A549 (cell line): ENCODE measurements around the gene PTH. TPM values are rescaled to one million over a fixed set of nuclear protein-coding genes. Genes with fewer than 3 reads are reported as not detected.
A peak's percentile ranks its signal among the peaks of the same experiment; 100 is the strongest.

ENCODE experiments used
- ATAC-seq, 2 experiments: fragments of 200-7000 bp in 1 of 2; fragments of >200 bp in 1 of 2; cut with Nextera tagmentation in 1 of 2; cut with Tn5 transposase in 1 of 2; 3 replicates each; pipeline versions ENCODE4 v1.8.0 to v1.9.1; 2018 to 2020; ENCODE audit warnings: mild to moderate bottlenecking in 1 of 2, moderate library complexity in 1 of 2
- CTCF ChIA-PET: fragments of 300-600 bp; sonication (Branson Sonifier 250); formaldehyde crosslinking; extraction: SDS; loops from one replicate; lab custom pipeline; 2021; ENCODE audit warnings: antibody characterized with exemption, inconsistent platforms; lab: Yijun Ruan, JAX
- POLR2A ChIA-PET: fragments of 350-600 bp; formaldehyde crosslinking; extraction: SDS; loops from one replicate; lab custom pipeline; 2021; ENCODE audit warnings: antibody characterized with exemption, inconsistent platforms; lab: Yijun Ruan, JAX
- DNase-seq, 2 experiments: peaks; one replicate each; pipeline versions ENCODE4 v3.0.0 to v3.0.0-alpha.2; 2011 to 2016; ENCODE audit warnings: low read depth in 1 of 2, low spot score in 1 of 2
- FAIRE-seq: peaks from 2 replicates; lab custom pipeline; 2011; peaks lifted over from hg19 to GRCh38; lab: Jason Lieb, UNC
- H3K27ac ChIP-seq, 2 experiments: fragments of >200 bp; sonication (Bioruptor Twin); formaldehyde crosslinking; 3 replicates each; pipeline ENCODE4 v1.5.1; 2016 to 2017
- H3K4me1 ChIP-seq: fragments of >200 bp; sonication (Bioruptor Twin); formaldehyde crosslinking; 3 replicates; pipeline ENCODE4 v1.6.1; 2016
- H3K4me2 ChIP-seq: fragments of >200 bp; sonication (Bioruptor Twin); formaldehyde crosslinking; 3 replicates; pipeline ENCODE4 v1.6.1; 2016
- H3K4me3 ChIP-seq: fragments of >200 bp; sonication (Bioruptor Twin); formaldehyde crosslinking; 3 replicates; pipeline ENCODE4 v1.5.1; 2016
- H3K9me3 ChIP-seq: fragments of >200 bp; sonication (Bioruptor Twin); formaldehyde crosslinking; 3 replicates; pipeline ENCODE4 v1.6.1; 2016
- CBX8 ChIP-seq: fragments of 200-600 bp; sonication (generic); IDR thresholded peaks from 2 replicates; pipeline ENCODE4 v1.6.1; 2016
- CTCF ChIP-seq: fragments of >200 bp; sonication (Bioruptor Twin); formaldehyde crosslinking; IDR thresholded peaks from 3 replicates; pipeline ENCODE4 v1.5.1; 2016
- ELK1 ChIP-seq: fragments of 150-350 bp; IDR thresholded peaks from 2 replicates; pipeline ENCODE4 v1.6.1; 2014; ENCODE audit warnings: low read depth, mild to moderate bottlenecking, low read length
- HDAC2 ChIP-seq: fragments of 200-600 bp; sonication (generic); IDR thresholded peaks from 2 replicates; pipeline ENCODE4 v1.6.1; 2016
- HMGXB4 ChIP-seq: fragments of 250-450 bp; sonication (Bioruptor Pico); IDR thresholded peaks from 2 replicates; pipeline ENCODE4 v1.5.0; 2021; ENCODE audit warnings: mild to moderate bottlenecking, moderate library complexity, borderline replicate concordance
- KDM1A ChIP-seq: fragments of 200-600 bp; sonication (generic); IDR thresholded peaks from 2 replicates; pipeline ENCODE4 v1.6.1; 2016; ENCODE audit warnings: low read depth, mild to moderate bottlenecking
- MAZ ChIP-seq: fragments of 150-350 bp; IDR thresholded peaks from 2 replicates; pipeline ENCODE4 v1.6.1; 2014; ENCODE audit warnings: antibody characterized with exemption, low read depth, low read length, borderline replicate concordance
- MYC ChIP-seq: IDR thresholded peaks from 2 replicates; pipeline ENCODE4 v1.6.1; 2012; ENCODE audit warnings: mild to moderate bottlenecking, inconsistent platforms, low read length, improper control_type of control experiment, borderline replicate concordance
- NPAS2 ChIP-seq: fragments of 250-450 bp; sonication (Bioruptor Pico); IDR thresholded peaks from 2 replicates; pipeline ENCODE4 v1.8.0; 2022; ENCODE audit warnings: mild to moderate bottlenecking, moderate library complexity, borderline replicate concordance
- PBX3 ChIP-seq: IDR thresholded peaks from 2 replicates; pipeline ENCODE4 v1.6.1; 2012
- RAD21 ChIP-seq, 2 experiments: fragments of >200 bp in 1 of 2; sonication (Bioruptor Twin) in 1 of 2; formaldehyde crosslinking in 1 of 2; IDR thresholded peaks in 1 of 2; conservative IDR thresholded peaks in 1 of 2; 2 replicates in 1 of 2; 3 replicates in 1 of 2; pipeline ENCODE4 v1.6.1; 2012 to 2018; ENCODE audit warnings: inconsistent platforms in 1 of 2
- RARB ChIP-seq: fragments of 250-450 bp; sonication (Bioruptor Pico); IDR thresholded peaks from 2 replicates; pipeline ENCODE4 v1.8.0; 2021; ENCODE audit warnings: mild to moderate bottlenecking, moderate library complexity
- REST ChIP-seq: fragments of 200-600 bp; sonication (generic); IDR thresholded peaks from 2 replicates; pipeline ENCODE4 v1.6.1; 2016; ENCODE audit warnings: antibody characterized with exemption, mild to moderate bottlenecking, moderate library complexity
- RNF2 ChIP-seq: fragments of 200-600 bp; sonication (generic); IDR thresholded peaks from 2 replicates; pipeline ENCODE4 v1.6.1; 2016; ENCODE audit warnings: low read depth, mild to moderate bottlenecking, antibody characterized with exemption, moderate library complexity, borderline replicate concordance
- SMC3 ChIP-seq: fragments of >200 bp; sonication (Bioruptor Twin); formaldehyde crosslinking; IDR thresholded peaks from 3 replicates; pipeline ENCODE4 v1.6.1; 2018; ENCODE audit warnings: inconsistent platforms
- SREBF2 ChIP-seq: fragments of 450-650 bp; IDR thresholded peaks from 2 replicates; pipeline ENCODE4 v1.6.1; 2014; ENCODE audit warnings: mild to moderate bottlenecking, moderate library complexity
- WGBS: methylation state at CpG from one replicate; pipeline ENCODE4 v1.1.6; 2017; ENCODE audit errors: missing lambda C conversion rate; 5-methylcytosine and 5-hydroxymethylcytosine counted together
- polyA plus RNA-seq, 4 experiments: library from polyadenylated mRNA; depleted of rRNA in 3 of 4; stranded (reverse); fragments of >200 nt; fragmentation: RNase III in 1 of 4; extraction: RNeasy Plus Mini Kit Qiagen cat#74134 plus additional on column Dnase treatment in 1 of 4; gene quantifications; 2 replicates in 3 of 4; 3 replicates in 1 of 4; pipeline ENCODE4 v1.2.3, GENCODE V29; 2011 to 2017

PTH gene
- polyA plus RNA-seq, 2 of the 4 experiments (the other 2 are of a cell fraction), result not detected

- Histone ChIP-seq H3K4me1 (0 out of 3 replicates have a peak, but pooled peaks cover 6% of the 10 kb centered on the region), H3K4me2 (no peak overlapping the region), H3K9me3 (no peaks in the 10 kb centered on the region), H3K27ac (no peak overlapping the region), H3K4me3 (no peak overlapping the region)
- POLR2A ChIA-PET, result interaction anchor here (0.6 to 1.5 kb wide), 3 partner anchors 10 to 1302 kb away, joined by 3 to 6 read pairs (median 3); partner anchors contain the start of gene BTBD10
- 31% methylated on average over 3 of the region's 3 CpGs for WGBS
- CTCF ChIA-PET, result interaction anchor here (0.6 to 2.4 kb wide), 5 partner anchors 9 to 1149 kb away, joined by 3 to 12 read pairs (median 3); partner anchors contain the start of gene BTBD10
- no peak for TF ChIP-seq HMGXB4
- TF ChIP-seq RARB (CRISPR knock-in tag), result no peak
- TF ChIP-seq SREBF2, result no peak
- no peak for TF ChIP-seq MYC
- ATAC-seq (no peak), FAIRE-seq (no peak), DNase-seq (no peak)
Measured at GRCh38 chr11:13473013-13473722, 22.6 kb downstream of the PTH start.

GRCh38 chr11:13468750-13469149 lies 27.0 kb downstream of the PTH start:
- CTCF ChIA-PET, result interaction anchor here (1.2 kb wide), 1 partner anchor 259 kb away, joined by 3 read pairs; no protein-coding TSS in a partner anchor
- WGBS, result 60% methylated on average over 5 of the region's 5 CpGs
- no peak for TF ChIP-seq CBX8
- no peak for TF ChIP-seq MAZ
- TF ChIP-seq ELK1, result no peak
- TF ChIP-seq NPAS2 (CRISPR knock-in tag), result no peak
- no peak for TF ChIP-seq REST
- TF ChIP-seq KDM1A, result no peak
- Histone ChIP-seq H3K4me3 (no peak overlapping the region), H3K9me3 (no peaks in the 10 kb centered on the region), H3K4me2 (no peak overlapping the region), H3K27ac (no peak overlapping the region), H3K4me1 (no peaks in the 10 kb centered on the region)
- POLR2A ChIA-PET, result no interaction called here
- DNase-seq, result no peak
- no peak for ATAC-seq
- FAIRE-seq, result no peak

GRCh38 chr11:13465909-13466371 lies 29.9 kb downstream of the PTH start:
- under 1% methylated on average over 6 of the region's 6 CpGs for WGBS
- Histone ChIP-seq H3K4me3 (no peak overlapping the region), H3K4me2 (peak overlapping the region; percentile 20; the same call in 1 of the 3 replicates), H3K4me1 (peaks cover 13% of the 10 kb centered on the region), H3K9me3 (no peaks in the 10 kb centered on the region), H3K27ac (no peak overlapping the region)
- ChIA-PET POLR2A (no interaction called here), CTCF (interaction anchor here (0.6 to 3.4 kb wide), 14 partner anchors 8 to 1281 kb away, joined by 3 to 18 read pairs (median 4); no protein-coding TSS in a partner anchor)
- DNase-seq (peak; percentile 54 to 62), FAIRE-seq (no peak), ATAC-seq (no peak)
- no peak for TF ChIP-seq PBX3
- peak; percentile 74 for TF ChIP-seq CTCF
- TF ChIP-seq RAD21 (conservative IDR thresholded peaks at IDR 0.05 in 1 of 2, IDR thresholded peaks at IDR 0.05 in 1 of 2), result peak; percentile 48 to 50; a peak in 4 of 5 replicates
- TF ChIP-seq HDAC2, result no peak
- peak; percentile 45 for TF ChIP-seq SMC3
- no peak for TF ChIP-seq RNF2
